ENCODE measurements around the gene ARHGAP29.

ARHGAP29 gene

GRCh38 chr1:94124538-94124937 is 112.8 kb downstream of the ARHGAP29 start:
- DNase-seq (ENCODE audit: low read depth in 3 of 3), result no peak

- DNase-seq (ENCODE audit: low read depth in 3 of 3), result no peak
These were observed 115.0 kb downstream of the ARHGAP29 start for GRCh38 chr1:94122201-94122970.
